Neural cell (in vitro differentiated cells): ENCODE measurements around the gene FBXL17.

Experiments used
- CTCF ChIP-seq: fragments of 450-650 bp; IDR thresholded peaks from 2 replicates; pipeline ENCODE4 v1.5.1; 2014; ENCODE audit warnings: antibody characterized with exemption, mild to moderate bottlenecking, moderate library complexity; ENCODE audit not compliant: poor library complexity, severe bottlenecking
- POLR2AphosphoS5 ChIP-seq: IDR thresholded peaks from 2 replicates; pipeline ENCODE4 v1.6.1; 2012

GRCh38 chr5:107812570-107813141 is 569.2 kb downstream of the FBXL17 start:
- TF ChIP-seq CTCF, result no peak
- TF ChIP-seq POLR2AphosphoS5, result no peak
